Heart right ventricle (tissue), 16 donors: ENCODE results near the gene SAG. TPM values are rescaled to one million over a fixed set of nuclear protein-coding genes. Genes with fewer than 3 reads are reported as not detected.

ENCODE experiments used
- ATAC-seq, 8 donors: fragments of 200-7000 bp; cut with Tn5 transposase; one replicate each; pipeline ENCODE4 v1.9.1; 2020; ENCODE audit warnings: mild to moderate bottlenecking in 8 of 8, moderate library complexity in 8 of 8, moderate number of reproducible peaks in 1 of 8
- DNase-seq, 2 donors: peaks; one replicate each; pipeline ENCODE4 v3.0.0-alpha.2; 2020
- H3K27ac ChIP-seq, 10 donors: fragments of 200-600 bp; sonication (generic) in 2 of 10; one replicate each; pipeline versions ENCODE4 v1.5.0 to v1.8.0; 2020 to 2022; ENCODE audit warnings: mild to moderate bottlenecking in 3 of 10
- H3K27me3 ChIP-seq, 7 donors: fragments of 200-600 bp; one replicate each; pipeline ENCODE4 v1.8.0; 2021 to 2022; ENCODE audit warnings: mild to moderate bottlenecking in 2 of 7
- H3K36me3 ChIP-seq, 9 donors: fragments of 200-600 bp; sonication (generic) in 1 of 9; one replicate each; pipeline versions ENCODE4 v1.5.0 to v1.8.0; 2020 to 2022; ENCODE audit warnings: mild to moderate bottlenecking in 2 of 9
- H3K4me1 ChIP-seq, 9 donors: fragments of 200-600 bp; sonication (generic) in 1 of 9; one replicate each; pipeline versions ENCODE4 v1.5.0 to v1.8.0; 2020 to 2022; ENCODE audit warnings: mild to moderate bottlenecking in 4 of 9
- H3K4me3 ChIP-seq, 10 donors: fragments of 200-600 bp; sonication (generic) in 2 of 10; one replicate each; pipeline versions ENCODE4 v1.5.0 to v1.8.0; 2020 to 2022; ENCODE audit warnings: mild to moderate bottlenecking in 7 of 10, moderate library complexity in 2 of 10
- H3K9me3 ChIP-seq, 11 donors: fragments of 200-600 bp in 10 of 11; sonication (generic) in 2 of 11; one replicate each; pipeline versions ENCODE4 v1.5.0 to v1.8.0; 2013 to 2022; ENCODE audit warnings: mild to moderate bottlenecking in 2 of 11, control low read depth in 1 of 11, moderate library complexity in 1 of 11
- CTCF ChIP-seq, 9 donors: fragments of 200-600 bp; sonication (generic) in 2 of 9; IDR thresholded peaks; one replicate each; pipeline versions ENCODE4 v1.5.0 to v1.8.0; 2021 to 2022; ENCODE audit warnings: antibody characterized with exemption in 9 of 9, mild to moderate bottlenecking in 5 of 9, moderate library complexity in 1 of 9
- WGBS, 2 donors: extraction: QIAGEN DNeasy Blood & Tissue Kit; methylation state at CpG; one replicate each; pipeline ENCODE4 v1.1.7; 2013; ENCODE audit warnings: inconsistent platforms in 1 of 2; 5-methylcytosine and 5-hydroxymethylcytosine counted together
- intact Hi-C, 10 donors: fragments of 100-400 bp; cut with DNase I; formaldehyde crosslinking; loops; one replicate each; pipeline versions ENCODE4 v1.11.1 to v1.14.2; 2022
- polyA plus RNA-seq, 2 donors: library from polyadenylated mRNA; stranded (reverse); fragments of 200-250 nt; gene quantifications; one replicate each; pipeline ENCODE4 v1.2.3, GENCODE V29; 2013
- total RNA-seq, 10 donors: library from RNA; stranded (reverse); fragmentation: NEBNext Ultra II Directional in 3 of 10; extraction: Animal tissue kit (Norgen Biotek cat#: 25700) in 3 of 10; gene quantifications; one replicate each; pipeline versions ENCODE4 v1.2.1 to v1.2.4, GENCODE V29; 2021 to 2023
- donor health status: Arrhythmogenic right ventricular cardiomyopathy.
- donor health status: ischemic (EF 13 %, LVEDD 7.1; RV severe dilation, severe dysfunction).
- donor health status: healthy with polysubstance abuse.
- donor health status: DM: no; HTN: yes; CAD: no.
- donor health status: DM: no; HTN: no; CAD: no.
- donor health status: ischemic (EF 25% LVEDD 6.9; RV normal size, moderate dysfunction).
- donor health status: ischemic (EF 25% LVEDD 5.7; RV mildly dilated, moderate dysfunction).
- donor health status: healthy.
- donor health status: DM: yes; HTN: yes; CAD: no.
- donor health status: Ischemic cardiomyopathy.
- donor health status: ischemic (EF 35%, LVEDD 5.7; RV mildly dilated, moderate dysfunction).
- donor health status: nonischemic (EF 11% LVEDD 7.7; RV severe dilation, severe dysfunction).
- donor health status: DM: yes; HTN: yes; CAD: no.
- donor health status: PGD.
- donor health status: ischemic (EF 29% LVEDD 5.4; RV normal size, mild dysfunction).
- donor health status: nonischemic (EF 23%, LVEDD 6.1; RV moderate dilation, normal function).

Gene SAG
- total and polyA plus RNA-seq, 12 donors, result not detected

- DNase-seq (no peak), ATAC-seq (no peak)
- TF ChIP-seq CTCF (IDR thresholded peaks at IDR 0.05), result no peak
- Histone ChIP-seq H3K36me3 (no peaks in the 10 kb centered on the region), H3K27me3 (peaks cover 0 to 8% (median 0%) of the 10 kb centered on the region in 7 donors), H3K4me3 (no peak overlapping the region), H3K27ac (no peak overlapping the region), H3K9me3 (no peaks in the 10 kb centered on the region), H3K4me1 (peaks cover 0 to 12% (median 0%) of the 10 kb centered on the region in 9 donors)
- 75 to 81% methylated on average over 10 of the region's 10 CpGs for WGBS, 2 donors
- intact Hi-C loops, result no loop called here
These were observed 18.2 kb downstream of the SAG start for GRCh38 chr2:233325814-233326213.

DNA sequence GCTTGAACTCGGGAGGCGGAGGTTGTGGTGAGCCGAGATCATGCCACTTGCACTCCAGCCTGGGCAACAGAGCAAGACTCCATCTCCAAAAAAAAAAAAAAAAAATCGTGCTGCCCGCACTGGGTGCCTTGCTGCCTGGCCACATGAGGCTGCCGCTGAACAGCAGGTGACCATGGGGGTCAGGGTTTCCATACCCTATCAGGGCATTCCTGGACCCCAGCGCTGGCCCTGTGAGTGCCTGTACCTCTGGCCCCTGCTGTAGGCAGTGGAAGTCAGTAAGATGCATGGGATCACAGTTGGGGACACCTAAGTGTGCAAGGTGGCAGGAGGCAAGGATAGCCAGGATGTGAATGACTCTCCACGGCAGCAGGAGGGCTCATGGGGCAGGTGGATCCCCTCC, 18.9 kb downstream of the SAG start:
- Histone ChIP-seq H3K4me1 (peaks cover 0 to 18% (median 0%) of the 10 kb centered on the region in 9 donors), H3K27ac (no peak overlapping the region), H3K27me3 (peaks cover 0 to 5% (median 0%) of the 10 kb centered on the region in 7 donors), H3K9me3 (no peaks in the 10 kb centered on the region), H3K4me3 (no peak overlapping the region), H3K36me3 (no peaks in the 10 kb centered on the region)
- no peak for TF ChIP-seq CTCF (IDR thresholded peaks at IDR 0.05)
- 80 to 97% methylated on average over 8 of the region's 8 CpGs for WGBS, 2 donors
- ATAC-seq (no peak), DNase-seq (no peak)
- intact Hi-C loops, result no loop called here

DNA sequence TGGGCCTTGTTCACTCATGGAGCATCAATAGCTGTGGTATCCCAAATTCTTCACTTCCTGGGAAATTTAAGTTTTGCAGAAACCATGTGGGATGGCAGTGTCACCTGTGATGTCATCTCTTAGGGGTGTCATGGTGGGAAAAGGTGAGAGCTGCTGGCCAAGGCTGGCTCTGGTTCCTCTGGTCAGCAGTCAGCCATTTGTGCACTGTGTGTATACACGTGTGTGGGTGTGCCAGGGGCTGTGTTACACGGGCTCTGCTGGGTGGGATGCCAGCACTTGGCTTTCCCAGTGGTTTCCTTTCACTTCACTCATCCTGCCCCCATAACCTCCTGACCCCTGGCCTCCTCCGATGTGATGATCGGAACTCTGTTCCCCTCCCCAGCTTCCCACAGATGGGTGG, 21.3 kb downstream of the SAG start:
- DNase-seq (no peak), ATAC-seq (no peak)
- WGBS, 2 donors, result 70 to 71% methylated on average over 4 of the region's 4 CpGs
- intact Hi-C loops, result no loop called here
- Histone ChIP-seq H3K36me3 (no peaks in the 10 kb centered on the region), H3K27me3 (peaks cover 0 to 1% (median 0%) of the 10 kb centered on the region in 7 donors), H3K4me1 (peaks cover 0 to 39% (median 0%) of the 10 kb centered on the region in 9 donors), H3K27ac (no peak overlapping the region), H3K9me3 (no peaks in the 10 kb centered on the region), H3K4me3 (no peak overlapping the region)
- no peak for TF ChIP-seq CTCF (IDR thresholded peaks at IDR 0.05)

GRCh38 chr2:233329489-233330135, 22.0 kb downstream of the SAG start:
- intact Hi-C loops, result no loop called here
- peaks cover 0 to 41% (median 0%) of the 10 kb centered on the region in 9 donors for H3K4me1 ChIP-seq
- TF ChIP-seq CTCF (IDR thresholded peaks at IDR 0.05), result no peak
- no peaks in the 10 kb centered on the region for H3K27me3 ChIP-seq
- no peak overlapping the region for H3K4me3 ChIP-seq
- H3K27ac ChIP-seq, result peak overlapping the region in 1 of 10 donors; percentile 31
- peak in 3 of 8 donors; percentile 5 to 35 (median 14) for ATAC-seq
- DNase-seq, result no peak
- H3K9me3 ChIP-seq, result no peaks in the 10 kb centered on the region
- H3K36me3 ChIP-seq, result no peaks in the 10 kb centered on the region
- WGBS, 2 donors, result 60 to 63% methylated on average over 7 of the region's 7 CpGs
